NCI-H524 treated with DMSO at 0.1 percent for 48 hours (cell line): ENCODE measurements around the gene DCTN3.

Source experiments
- DNase-seq: peaks from one replicate; lab custom pipeline; 2025; lab: John Stamatoyannopoulos, UW

DCTN3 gene

DNA sequence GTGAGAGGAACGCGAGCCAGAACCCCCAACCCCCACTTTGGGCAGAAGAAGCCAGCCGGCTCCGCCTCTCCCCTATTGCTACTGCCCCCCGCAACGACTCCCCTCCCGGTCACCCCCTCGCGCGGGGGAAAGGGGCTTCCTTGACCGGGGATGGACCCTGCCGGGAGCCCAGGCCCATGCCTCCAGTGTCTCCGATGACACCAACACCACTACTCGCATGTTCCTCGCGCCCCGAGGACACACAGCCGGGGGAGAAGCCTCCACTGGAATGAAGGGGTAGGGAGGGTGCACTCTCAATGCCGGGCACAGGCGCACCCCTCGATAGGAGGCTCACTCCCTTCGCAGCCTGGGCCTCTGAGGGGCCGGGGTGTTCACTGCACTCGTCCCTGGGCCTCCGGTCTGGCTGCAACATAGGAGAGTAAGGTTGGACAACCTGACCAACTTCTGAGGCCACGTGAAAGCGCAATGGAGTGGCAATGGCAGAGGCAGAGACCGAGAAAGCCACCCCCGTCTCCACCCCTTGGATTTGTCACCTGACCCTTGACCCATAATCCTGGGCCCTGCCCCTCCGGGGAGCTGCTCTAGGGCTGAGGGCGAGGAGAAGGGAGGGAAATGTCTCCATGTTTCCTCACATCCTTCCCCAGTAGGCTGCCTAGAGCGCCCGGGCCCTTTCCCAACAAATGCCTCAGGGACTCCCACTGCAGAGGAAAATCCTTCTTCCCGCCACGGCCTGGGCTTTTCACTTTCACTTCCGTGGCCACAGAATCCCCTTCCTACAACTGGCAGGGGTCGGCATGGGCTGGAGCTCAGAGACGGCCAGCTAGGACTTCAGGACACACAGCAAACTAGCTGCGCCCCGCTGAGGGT, 29.7 kb downstream of the DCTN3 start:
- no peak for DNase-seq

- DNase-seq: no peak
These were observed 30.5 kb downstream of the DCTN3 start, which contains the start of gene CNTFR for GRCh38 chr9:34589636-34590380. Gene CNTFR (minus strand): TSS chr9:34589724. CDS start chr9:34568981, 20,743 bp downstream.

DNA sequence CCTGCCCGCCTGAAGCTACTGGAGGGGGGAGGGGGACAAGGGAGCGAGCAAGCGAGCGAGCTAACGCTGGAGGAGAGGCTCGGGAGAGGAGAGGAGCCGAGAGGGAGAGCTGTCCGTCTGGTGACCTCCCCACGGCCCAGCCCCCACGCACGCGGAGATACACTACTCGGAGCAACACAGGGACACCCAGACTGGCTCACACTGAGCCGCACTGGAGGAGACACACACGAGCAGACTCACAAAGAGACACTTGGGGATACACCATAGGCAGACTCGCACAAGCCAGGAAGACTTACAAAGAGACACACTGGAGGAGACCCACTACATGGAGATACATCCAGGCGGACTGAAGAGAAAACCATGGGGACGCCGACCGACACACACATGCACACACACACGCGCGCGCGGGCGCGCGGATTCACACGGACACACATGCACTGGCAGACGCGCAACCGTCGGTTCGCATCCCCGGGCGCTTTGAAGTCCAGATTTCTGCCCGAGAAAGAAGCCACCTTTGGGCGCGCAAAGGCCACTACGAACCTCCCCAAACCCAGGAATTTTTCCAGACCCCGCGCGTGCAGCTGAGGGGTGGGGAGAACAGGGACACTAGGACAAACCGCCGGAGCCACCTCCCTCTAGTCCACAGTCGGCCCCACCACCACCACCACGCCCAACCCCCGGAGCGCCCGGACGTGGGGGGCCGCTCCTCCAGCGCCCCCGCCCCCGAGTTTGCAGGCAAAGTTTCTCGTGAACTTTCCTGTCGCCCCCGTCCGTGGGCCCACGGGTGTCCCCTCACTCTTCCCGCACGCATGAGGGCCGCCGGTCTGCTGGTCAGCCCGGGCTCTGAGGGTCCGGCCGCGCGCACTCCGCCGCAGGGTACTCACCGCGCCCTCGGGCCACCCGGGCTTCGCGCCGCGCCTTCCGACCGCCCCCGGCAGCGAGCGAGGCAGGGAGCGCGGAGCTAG, 31.3 kb downstream of the DCTN3 start:
- DNase-seq: no peak

DNA sequence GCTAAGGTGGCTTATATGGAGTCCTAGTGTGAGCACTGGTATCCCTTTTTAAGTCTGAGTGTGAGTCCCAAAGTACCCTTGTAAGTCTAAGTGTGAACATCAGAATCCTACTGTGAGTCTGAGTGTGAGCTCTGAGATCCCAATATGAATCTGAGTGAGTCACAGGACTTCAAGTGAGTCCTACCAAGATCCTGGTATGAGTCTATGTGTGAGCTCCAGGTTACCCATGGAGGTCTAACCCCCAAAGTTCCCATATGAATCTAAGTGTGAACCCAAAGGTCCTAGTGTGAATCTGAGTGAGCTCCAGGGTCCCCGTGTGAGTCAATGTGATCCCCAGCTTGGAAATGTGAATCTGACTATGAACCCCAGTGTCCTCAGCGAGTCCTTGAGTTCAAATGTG, 33.0 kb downstream of the DCTN3 start:
- no peak for DNase-seq

GRCh38 chr9:34585946-34586669, 34.2 kb downstream of the DCTN3 start:
- no peak for DNase-seq

- DNase-seq: no peak
These were observed 35.3 kb downstream of the DCTN3 start for GRCh38 chr9:34584970-34585369.

DNA sequence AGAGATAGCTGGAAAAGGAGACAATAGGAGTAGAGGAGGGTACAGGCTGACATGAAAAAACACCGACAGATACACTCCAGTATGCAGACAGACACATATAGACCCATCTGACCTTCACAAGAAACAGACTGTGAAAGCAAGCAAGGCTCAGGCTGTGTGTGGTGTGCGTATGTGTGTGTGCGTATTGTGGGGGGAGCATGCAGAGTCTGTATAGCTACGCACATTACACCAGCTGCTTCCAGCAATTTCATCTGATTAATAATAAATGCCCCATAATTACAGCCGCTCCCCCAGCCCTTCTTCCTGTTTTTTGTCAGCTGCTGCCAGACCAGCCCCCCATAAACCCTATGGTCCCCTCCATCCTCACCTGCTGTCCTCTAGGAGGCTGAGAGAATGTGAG, 37.5 kb downstream of the DCTN3 start:
- DNase-seq: no peak

DNA sequence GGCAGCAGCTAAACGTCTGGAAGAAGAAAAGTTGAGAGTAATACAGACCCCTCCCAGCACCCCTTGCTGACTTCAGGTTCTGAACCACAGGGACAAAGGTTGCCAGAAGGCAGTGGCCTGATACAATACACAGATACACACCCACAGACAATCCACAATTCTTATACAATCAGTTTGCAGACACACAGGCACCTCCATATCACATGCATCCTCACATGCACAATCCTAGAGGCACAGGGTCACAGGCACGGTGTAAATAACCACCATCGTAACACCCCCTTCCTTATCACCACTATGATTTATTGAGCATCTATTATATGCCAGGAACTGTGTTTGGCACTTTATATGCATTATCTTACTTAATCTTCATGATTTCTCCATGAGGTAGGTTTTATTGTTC, 39.0 kb downstream of the DCTN3 start:
- no peak for DNase-seq

DNA sequence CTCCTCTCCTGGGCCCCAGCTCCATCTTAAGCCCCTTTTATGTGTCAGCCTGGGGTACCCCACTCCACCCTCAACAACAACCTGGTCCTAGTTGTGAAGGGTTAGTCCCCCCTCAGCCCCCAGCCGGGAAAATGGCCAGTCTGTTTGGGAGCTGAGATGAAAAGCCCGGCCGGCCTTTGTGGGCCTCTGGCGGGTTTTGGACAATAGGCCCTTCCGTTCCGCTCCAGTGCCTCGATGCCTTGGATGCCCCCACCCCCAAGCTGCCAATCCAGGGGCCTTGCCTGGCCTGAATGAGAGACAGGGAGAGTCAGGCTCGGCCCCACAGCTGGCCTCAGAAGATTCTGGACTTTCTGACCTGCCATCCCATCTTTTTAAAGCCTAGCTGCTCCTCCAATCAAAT, 39.9 kb downstream of the DCTN3 start:
- DNase-seq: no peak

DNA sequence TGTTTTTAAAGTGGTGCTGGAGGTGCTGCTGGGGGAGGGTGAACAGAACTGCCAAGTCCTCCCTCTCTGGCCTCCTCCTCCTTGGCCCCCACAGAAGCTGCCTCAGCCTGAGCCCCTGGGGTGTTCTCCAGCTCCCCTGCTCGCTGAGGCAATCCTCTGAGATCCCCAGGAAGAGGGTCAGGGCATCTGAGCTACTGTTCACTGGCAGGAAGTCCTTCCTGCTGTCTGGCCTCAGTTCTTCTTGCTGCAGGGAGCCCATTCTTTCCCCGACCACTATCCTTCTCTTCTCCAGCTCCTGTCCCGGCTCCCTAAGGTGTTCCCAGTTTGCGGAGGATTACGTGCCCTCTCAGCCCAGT, 40.5 kb downstream of the DCTN3 start:
- no peak for DNase-seq

GRCh38 chr9:34579104-34579807, 41.0 kb downstream of the DCTN3 start:
- DNase-seq: no peak

- DNase-seq: no peak
These were observed 41.8 kb downstream of the DCTN3 start for GRCh38 chr9:34578241-34579103.

DNA sequence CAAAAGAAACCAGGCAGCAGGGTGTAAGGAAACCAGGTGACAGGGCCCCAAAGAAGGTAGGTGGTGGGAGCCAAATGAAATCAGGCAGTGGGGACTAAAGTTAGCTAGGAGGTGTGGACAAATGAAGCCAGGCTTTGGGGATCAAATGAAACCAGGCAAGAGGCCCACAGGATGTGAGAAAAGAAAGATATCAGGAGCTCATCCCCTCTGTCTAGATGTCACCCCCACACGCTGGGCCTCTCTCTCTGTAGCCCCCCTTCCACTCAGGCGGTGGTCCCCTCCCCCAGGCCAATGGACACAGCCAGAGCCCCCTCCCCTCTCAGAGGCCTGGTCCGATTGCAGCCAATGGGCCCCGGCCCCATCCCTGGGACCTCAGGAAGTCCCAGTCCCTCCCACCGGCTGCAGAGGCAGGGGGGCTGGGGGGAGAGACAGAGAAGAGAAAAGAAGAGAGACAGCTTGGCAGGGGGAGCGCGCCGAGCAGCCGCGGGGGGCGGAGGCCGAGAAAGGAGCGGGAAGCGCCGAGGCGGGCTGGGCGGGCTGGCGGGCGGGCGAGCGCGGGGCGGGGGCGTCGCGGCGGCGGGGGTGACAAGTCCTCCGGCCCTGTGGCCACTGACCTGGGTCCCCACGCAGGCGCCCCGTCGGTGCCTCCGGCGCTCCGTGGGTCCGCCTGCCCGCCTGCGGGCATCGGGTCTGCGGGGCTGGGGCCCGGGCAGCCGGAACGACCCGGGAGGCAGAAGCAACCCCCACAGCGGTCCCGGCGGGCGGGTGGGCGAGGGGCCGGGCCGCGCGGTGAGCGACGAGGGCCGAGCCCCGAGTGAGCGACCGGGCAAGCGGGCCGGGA, 42.7 kb downstream of the DCTN3 start:
- no peak for DNase-seq

DNA sequence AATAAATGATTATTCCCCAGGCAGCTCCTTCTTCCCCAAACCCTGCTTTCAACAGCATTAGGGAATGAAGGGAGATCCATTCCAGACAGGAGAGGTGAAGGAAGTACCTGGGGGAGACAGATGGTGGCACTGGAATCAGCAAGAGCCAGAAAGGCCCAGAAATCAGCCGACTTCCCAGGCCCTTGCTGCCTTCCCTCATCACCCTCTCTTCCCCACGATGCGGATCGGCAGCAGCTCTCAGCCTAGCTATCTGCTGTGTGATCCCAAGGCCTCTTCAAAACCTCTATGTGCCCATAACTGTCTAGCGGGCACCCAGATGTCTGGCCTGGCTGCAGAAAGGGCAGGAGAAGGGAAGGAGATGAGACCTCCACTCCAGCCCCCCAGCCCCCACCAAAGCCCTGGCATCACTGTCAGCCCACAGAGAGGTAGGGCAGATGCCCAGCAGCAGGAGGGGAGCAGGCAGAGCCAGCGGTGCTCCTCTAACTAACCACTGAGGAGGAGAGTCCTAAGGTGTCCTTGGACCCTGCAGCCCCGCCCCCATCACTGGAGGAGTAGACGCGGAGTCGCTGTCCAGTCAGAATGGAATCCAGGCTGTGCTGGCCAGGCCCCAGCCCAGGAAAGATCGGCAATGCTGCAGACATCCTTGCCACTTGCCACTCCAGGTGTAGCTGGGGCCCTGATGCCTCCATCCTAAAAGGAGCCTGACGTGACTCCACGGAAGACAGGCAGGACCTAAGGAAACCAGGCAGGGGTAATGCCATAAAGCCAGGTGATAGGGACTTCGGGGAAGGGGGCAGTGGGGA, 43.5 kb downstream of the DCTN3 start:
- DNase-seq: no peak

DNA sequence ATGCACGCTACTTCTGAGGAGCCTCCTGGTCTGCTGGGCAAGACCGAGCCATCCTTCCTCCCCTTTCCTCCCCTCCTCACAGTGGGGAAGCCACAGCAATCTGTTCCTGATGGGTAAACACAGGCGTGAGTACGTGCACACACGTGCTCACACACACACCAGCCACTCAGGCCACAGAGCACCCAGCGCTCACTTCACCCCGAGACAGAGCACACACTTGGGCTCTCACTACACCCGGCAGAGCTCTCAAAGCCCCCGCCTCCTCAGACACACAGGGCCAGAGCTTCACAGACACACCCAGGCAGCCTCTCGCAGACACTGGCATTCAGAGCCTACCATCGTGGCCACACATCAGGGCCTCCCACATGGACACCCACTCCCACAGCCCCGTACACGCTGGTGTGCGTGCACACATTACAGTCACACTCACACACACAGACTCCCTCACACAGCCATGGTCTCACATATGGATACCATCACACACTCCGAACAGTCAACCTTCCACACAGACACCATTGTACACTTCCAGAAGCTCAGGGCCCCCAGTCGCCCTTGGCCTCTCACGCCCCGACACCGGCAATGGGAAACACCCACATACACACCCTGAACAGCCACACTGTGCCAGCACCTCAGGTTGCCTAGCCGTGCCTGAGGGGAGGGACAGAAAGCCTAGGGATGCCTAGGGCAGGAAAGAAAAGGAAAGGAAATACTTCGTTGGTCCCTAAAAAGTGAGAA, 44.3 kb downstream of the DCTN3 start:
- DNase-seq: no peak

- DNase-seq: no peak
These were observed 45.1 kb downstream of the DCTN3 start for GRCh38 chr9:34575241-34575640.

DNA sequence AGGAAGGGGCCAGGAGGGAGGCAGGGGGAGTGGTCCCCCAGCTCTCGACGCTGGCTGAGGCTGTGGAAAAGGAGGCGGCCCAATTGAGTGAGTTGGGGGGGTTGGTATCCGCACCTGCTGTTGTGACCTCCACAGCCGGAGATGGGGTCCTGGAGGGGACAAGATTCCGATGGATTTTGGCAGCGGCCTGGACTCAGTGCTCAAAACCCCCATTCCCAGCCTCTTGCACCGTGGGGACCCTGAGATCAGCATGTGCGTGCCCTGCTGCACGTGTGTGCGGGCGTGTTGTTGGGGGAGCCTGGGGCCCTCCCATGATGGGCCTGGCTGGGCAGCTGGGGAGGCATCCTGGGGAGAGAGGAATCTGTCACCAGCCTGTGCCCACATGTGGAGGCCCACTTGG, 45.7 kb downstream of the DCTN3 start:
- no peak for DNase-seq
